Measurements from ENCODE around the gene RARA.

The RARA gene

GRCh38 chr17:40317880-40318829, 9.2 kb downstream of the RARA start:
- in situ Hi-C loops (cut with HindIII; ENCODE audit: low sequenced_read_pairs) = no loop called here
- TF ChIP-seq CTCF (IDR thresholded peaks at IDR 0.05; ENCODE audit: low read depth, low read length, missing control alignments) = no peak
- peak; percentile 88 for DNase-seq (ENCODE audit: low read depth)
- peak overlapping the region; percentile 99 for H3K4me3 ChIP-seq (ENCODE audit: low read depth, low read length)

- DNase-seq (ENCODE audit: low read depth) = no peak
- peak overlapping the region; percentile 99 for H3K4me3 ChIP-seq (ENCODE audit: low read depth, low read length)
- peak; percentile 30 for TF ChIP-seq CTCF (IDR thresholded peaks at IDR 0.05; ENCODE audit: low read depth, low read length, missing control alignments)
- in situ Hi-C loops (cut with HindIII; ENCODE audit: low sequenced_read_pairs) = no loop called here
Measured at GRCh38 chr17:40318830-40319391, 9.9 kb downstream of the RARA start.

- DNase-seq (ENCODE audit: low read depth) = no peak
- H3K4me3 ChIP-seq (ENCODE audit: low read depth, low read length) = peak overlapping the region; percentile 99
- no peak for TF ChIP-seq CTCF (IDR thresholded peaks at IDR 0.05; ENCODE audit: low read depth, low read length, missing control alignments)
- in situ Hi-C loops (cut with HindIII; ENCODE audit: low sequenced_read_pairs) = no loop called here
Measured at GRCh38 chr17:40319651-40320540, 10.9 kb downstream of the RARA start.

GRCh38 chr17:40320756-40321523, 12.0 kb downstream of the RARA start:
- no peak for TF ChIP-seq CTCF (IDR thresholded peaks at IDR 0.05; ENCODE audit: low read depth, low read length, missing control alignments)
- in situ Hi-C loops (cut with HindIII; ENCODE audit: low sequenced_read_pairs) = no loop called here
- peak overlapping the region; percentile 4 for H3K4me3 ChIP-seq (ENCODE audit: low read depth, low read length)
- DNase-seq (ENCODE audit: low read depth) = no peak

GRCh38 chr17:40321524-40321929, 12.5 kb downstream of the RARA start:
- in situ Hi-C loops (cut with HindIII; ENCODE audit: low sequenced_read_pairs) = no loop called here
- DNase-seq (ENCODE audit: low read depth) = no peak
- TF ChIP-seq CTCF (IDR thresholded peaks at IDR 0.05; ENCODE audit: low read depth, low read length, missing control alignments) = no peak
- H3K4me3 ChIP-seq (ENCODE audit: low read depth, low read length) = peak overlapping the region; percentile 8

All from astrocyte of the cerebellum (primary cell).